GF-D8 (cell line): ENCODE results near the gene FOSB.

Experiments
- DNase-seq: peaks from one replicate; lab custom pipeline; 2025; lab: John Stamatoyannopoulos, UW

The FOSB gene

GRCh38 chr19:45485305-45486077 lies 17.7 kb downstream of the FOSB start:
- DNase-seq: peak; percentile 81

DNA sequence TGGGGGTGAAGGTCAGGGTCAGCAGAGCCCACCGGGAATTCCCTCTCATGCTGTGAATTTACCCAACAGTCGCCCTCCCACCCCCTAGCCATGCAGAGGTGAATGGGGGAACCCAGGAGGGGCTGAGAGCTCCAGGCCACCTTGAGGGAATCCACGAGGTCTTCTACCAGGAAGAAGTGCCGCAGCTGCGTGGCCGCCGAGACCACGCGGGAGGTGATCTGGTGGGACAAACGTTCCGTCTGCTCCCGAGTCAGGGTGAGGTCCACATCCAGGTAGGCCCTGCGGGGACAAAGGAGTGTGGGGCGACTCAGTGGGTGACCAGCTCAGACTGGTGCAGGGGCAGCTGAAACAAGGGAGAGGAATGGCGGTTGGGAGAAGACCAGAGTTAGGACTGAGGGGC lies 20.9 kb downstream of the FOSB start:
- no peak for DNase-seq

- no peak for DNase-seq
Observed at GRCh38 chr19:45489216-45489855, 21.5 kb downstream of the FOSB start.

DNA sequence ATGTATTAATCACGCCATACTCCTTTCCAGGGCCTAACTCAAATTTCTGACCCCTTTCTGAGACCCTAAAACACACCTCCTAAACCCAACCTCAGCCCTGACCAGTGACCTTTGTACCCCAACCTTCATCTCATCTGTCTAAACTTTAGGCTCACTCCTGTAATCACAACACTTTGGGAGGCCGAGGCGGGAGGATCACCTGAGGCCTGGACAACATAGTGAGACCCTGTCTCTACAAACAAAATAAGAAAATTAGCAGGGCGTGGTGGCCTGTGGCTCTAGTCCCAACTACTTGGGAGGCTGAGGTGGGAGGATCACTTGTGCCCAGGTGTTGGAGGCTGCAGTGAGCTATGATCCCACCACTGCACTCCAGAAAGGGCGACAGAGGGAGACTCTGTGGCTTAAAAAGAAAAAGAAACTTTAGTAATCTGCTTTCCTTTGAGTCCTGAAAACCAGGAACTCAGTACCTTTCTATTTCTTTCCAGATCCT lies 24.4 kb downstream of the FOSB start:
- no peak for DNase-seq

DNA sequence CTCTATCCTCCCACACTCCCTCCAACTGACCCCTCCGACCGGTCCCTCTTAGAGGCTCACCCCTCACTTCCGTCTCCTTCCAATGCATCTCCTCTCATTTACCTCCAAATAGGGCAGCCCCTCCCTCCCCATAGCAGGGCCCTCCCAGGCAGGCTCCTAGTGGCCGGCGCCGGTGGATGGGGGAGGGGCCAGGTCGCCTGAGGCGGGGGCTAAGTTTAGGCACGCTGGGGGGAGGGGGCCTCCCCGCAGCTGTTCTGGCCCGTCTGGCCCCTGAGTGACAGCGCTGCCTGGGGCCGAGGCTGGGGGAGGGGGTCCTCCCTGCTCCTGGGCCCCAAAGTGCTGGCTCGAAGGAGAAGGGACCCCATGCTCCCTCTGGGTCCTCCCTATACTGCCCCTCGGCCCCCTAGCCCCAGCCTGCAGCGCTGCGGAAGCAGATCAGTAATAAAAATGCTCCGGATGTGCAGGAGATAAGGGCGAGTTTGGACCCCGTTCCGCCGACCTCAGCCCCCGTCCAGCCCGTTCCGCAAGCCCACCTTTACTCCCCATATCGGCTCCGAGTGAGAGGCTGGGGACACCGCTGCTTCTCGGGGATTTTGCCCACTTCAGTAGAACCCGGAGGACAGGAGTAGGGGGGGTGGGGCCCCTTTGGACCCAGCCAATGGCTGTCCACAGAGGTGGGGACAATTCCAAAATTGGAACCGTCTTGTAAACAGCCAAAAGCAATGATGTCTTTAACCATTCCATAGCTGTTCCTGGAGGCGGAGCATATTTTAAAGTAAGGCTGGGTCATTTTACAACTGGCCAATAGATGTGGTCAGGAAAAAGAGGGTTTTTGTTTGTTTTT lies 25.1 kb downstream of the FOSB start:
- DNase-seq: no peak

- DNase-seq: no peak
Observed at GRCh38 chr19:45494261-45494916, 26.6 kb downstream of the FOSB start.

DNA sequence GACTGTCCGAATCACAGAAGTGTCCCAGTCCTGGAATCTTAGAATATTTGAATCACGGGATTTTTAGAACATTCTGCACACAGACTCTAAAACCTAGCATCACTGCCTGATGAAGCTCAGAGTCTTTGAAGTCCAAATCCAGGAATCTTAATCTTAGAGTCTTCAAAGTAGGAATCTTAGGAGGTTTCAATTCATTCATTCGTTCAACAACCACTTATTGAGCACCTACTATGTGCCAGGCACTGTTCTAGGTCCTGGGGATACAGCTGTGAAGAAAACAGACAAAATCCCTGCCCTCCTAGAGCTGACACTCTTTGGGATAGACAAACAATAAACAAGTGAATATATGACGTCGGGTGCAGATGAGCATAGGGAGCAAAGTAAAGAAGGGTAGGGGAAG lies 27.4 kb downstream of the FOSB start:
- no peak for DNase-seq

GRCh38 chr19:45496349-45496953 lies 28.7 kb downstream of the FOSB start:
- DNase-seq: no peak

DNA sequence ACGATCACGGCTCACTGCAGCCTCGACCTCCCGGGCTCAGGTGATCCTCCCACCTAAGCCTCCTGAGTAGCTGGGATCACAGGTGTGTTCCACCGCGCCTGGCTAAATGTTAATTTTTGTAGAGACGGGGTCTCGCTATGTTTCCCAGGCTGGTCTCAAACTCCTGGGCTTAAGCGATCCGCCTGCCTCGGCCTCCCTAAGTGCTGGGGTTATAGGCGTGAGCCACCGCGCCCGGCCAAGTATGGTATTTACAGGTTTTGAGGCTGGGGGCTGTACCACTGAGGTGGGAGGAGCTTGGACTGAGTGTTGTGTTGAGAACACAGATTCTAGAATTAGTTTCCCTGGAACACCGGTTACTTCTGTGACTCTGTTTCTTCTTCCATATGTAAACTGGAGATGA lies 30.0 kb downstream of the FOSB start:
- no peak for DNase-seq

DNA sequence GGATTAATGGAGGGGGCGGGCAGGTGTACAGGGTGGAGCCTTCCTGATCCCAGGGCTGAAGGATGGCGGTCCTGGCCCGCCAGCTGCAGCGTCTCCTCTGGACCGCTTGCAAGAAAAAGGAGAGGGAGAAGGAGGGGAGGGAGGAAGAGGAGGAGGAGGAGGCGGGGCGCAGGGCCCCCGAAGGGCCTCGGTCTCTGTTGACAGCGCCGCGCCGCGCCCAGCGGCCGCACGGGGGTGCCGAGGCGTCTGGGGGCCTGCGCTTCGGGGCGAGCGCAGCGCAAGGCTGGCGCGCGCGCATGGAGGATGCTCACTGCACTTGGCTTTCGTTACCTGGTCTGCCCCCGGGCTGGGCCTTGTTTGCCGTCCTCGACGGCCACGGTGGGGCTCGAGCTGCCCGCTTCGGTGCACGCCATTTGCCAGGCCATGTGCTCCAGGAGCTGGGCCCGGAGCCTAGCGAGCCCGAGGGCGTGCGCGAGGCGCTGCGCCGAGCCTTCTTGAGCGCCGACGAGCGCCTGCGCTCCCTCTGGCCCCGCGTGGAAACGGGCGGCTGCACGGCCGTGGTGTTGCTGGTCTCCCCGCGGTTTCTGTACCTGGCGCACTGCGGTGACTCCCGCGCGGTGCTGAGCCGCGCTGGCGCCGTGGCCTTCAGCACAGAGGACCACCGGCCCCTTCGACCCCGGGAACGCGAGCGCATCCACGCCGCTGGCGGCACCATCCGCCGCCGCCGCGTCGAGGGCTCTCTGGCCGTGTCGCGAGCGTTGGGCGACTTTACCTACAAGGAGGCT lies 30.8 kb downstream of the FOSB start, which contains the start of gene PPM1N:
Gene PPM1N, plus strand, starts transcription at position 33 of the 785 bp plus-strand sequence. Its CDS starts 30 bp downstream, at position 63.
- DNase-seq: no peak

GRCh38 chr19:45499196-45500180 lies 31.7 kb downstream of the FOSB start:
- DNase-seq: peak; percentile 70

GRCh38 chr19:45500918-45501729 lies 33.3 kb downstream of the FOSB start:
- no peak for DNase-seq

- no peak for DNase-seq
Observed at GRCh38 chr19:45501730-45502014, 33.9 kb downstream of the FOSB start.

DNA sequence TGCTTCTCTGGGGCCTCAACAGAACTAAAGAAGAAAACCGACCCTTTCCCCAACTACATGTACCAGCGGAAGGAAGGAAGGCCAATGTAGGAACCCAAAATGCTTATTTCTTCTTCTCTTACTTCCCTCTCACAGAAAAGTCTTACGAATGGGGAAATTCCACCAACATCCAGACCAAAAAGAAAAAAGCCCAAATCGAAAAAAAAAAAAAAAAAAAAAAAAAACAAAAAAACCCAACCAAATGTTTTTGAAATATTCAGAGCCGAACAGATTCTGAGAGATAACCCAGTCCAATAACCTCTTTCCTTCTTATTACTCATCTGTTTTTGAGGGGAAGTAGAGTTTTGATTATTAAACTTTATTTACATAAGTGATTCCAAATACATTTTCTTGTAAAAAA lies 34.3 kb downstream of the FOSB start:
- no peak for DNase-seq

GRCh38 chr19:45503909-45504308 lies 36.1 kb downstream of the FOSB start:
- no peak for DNase-seq

- DNase-seq: no peak
Observed at GRCh38 chr19:45505151-45505995, 37.6 kb downstream of the FOSB start.

DNA sequence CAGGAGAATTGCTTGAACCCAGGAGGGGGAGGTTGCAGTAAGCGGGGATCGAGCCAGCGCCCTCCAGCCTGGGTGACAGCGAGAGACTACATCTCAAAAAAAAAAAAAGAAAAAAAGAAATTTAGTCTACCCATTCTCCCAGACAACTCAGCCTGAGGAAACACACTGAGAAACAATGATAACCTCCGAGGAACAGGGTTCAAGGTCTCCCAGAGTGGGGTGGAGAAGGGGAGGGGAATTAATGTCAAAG lies 38.1 kb downstream of the FOSB start:
- DNase-seq: no peak
